Neutrophil (primary cell): Measurements from ENCODE around the gene PPP2R2C.

Experiments
- H3K27ac ChIP-seq: fragments of 200-600 bp; sonication (generic); 2 replicates; pipeline ENCODE4 v1.5.1; 2016; ENCODE audit warnings: mild to moderate bottlenecking, moderate library complexity
- H3K27me3 ChIP-seq: fragments of 200-600 bp; sonication (generic); 2 replicates; pipeline ENCODE4 v1.6.0; 2016; ENCODE audit warnings: mild to moderate bottlenecking
- H3K36me3 ChIP-seq: fragments of 200-600 bp; sonication (generic); 2 replicates; pipeline ENCODE4 v1.5.1; 2017
- H3K4me1 ChIP-seq, 2 experiments: fragments of 200-600 bp in 1 of 2; sonication (generic) in 1 of 2; 1 replicate in 1 of 2; 2 replicates in 1 of 2; pipeline versions ENCODE4 v1.5.1 to v1.6.1; 2013 to 2016; ENCODE audit warnings: low read depth in 1 of 2, low read length in 1 of 2, mild to moderate bottlenecking in 1 of 2, moderate library complexity in 1 of 2; ENCODE audit not compliant: control insufficient read depth in 1 of 2, insufficient read depth in 1 of 2
- H3K4me3 ChIP-seq, 2 experiments: fragments of 200-600 bp in 1 of 2; sonication (generic) in 1 of 2; 1 replicate in 1 of 2; 2 replicates in 1 of 2; pipeline ENCODE4 v1.5.1; 2013 to 2016; ENCODE audit warnings: low read depth in 1 of 2, low read length in 1 of 2, mild to moderate bottlenecking in 1 of 2, moderate library complexity in 1 of 2
- H3K9me3 ChIP-seq: fragments of 200-600 bp; sonication (generic); 2 replicates; pipeline ENCODE4 v1.5.1; 2016
- CTCF ChIP-seq: fragments of 200-600 bp; sonication (generic); IDR thresholded peaks from 2 replicates; pipeline ENCODE4 v1.5.1; 2016; ENCODE audit warnings: antibody characterized with exemption

PPP2R2C gene

GRCh38 chr4:6467600-6467999, 4.8 kb downstream of the PPP2R2C start:
- H3K9me3 ChIP-seq, result no peaks in the 10 kb centered on the region
- H3K4me1 ChIP-seq, result no peaks in the 10 kb centered on the region
- no peak overlapping the region for H3K27ac ChIP-seq
- TF ChIP-seq CTCF, result no peak
- H3K4me3 ChIP-seq, result no peak overlapping the region
- no peaks in the 10 kb centered on the region for H3K36me3 ChIP-seq
- peaks cover 67% of the 10 kb centered on the region for H3K27me3 ChIP-seq

GRCh38 chr4:6466756-6467381, 5.5 kb downstream of the PPP2R2C start:
- no peaks in the 10 kb centered on the region for H3K9me3 ChIP-seq
- no peak overlapping the region for H3K4me3 ChIP-seq
- H3K27ac ChIP-seq, result no peak overlapping the region
- TF ChIP-seq CTCF, result no peak
- no peaks in the 10 kb centered on the region for H3K4me1 ChIP-seq
- no peaks in the 10 kb centered on the region for H3K36me3 ChIP-seq
- H3K27me3 ChIP-seq, result peaks cover 64% of the 10 kb centered on the region

- H3K36me3 ChIP-seq, result no peaks in the 10 kb centered on the region
- H3K9me3 ChIP-seq, result no peaks in the 10 kb centered on the region
- no peak for TF ChIP-seq CTCF
- no peak overlapping the region for H3K4me3 ChIP-seq
- H3K4me1 ChIP-seq, result no peaks in the 10 kb centered on the region
- peaks cover 60% of the 10 kb centered on the region for H3K27me3 ChIP-seq
- H3K27ac ChIP-seq, result no peak overlapping the region
Measured at GRCh38 chr4:6465955-6466354, 6.5 kb downstream of the PPP2R2C start.

GRCh38 chr4:6464842-6465588, 7.4 kb downstream of the PPP2R2C start:
- Histone ChIP-seq H3K27ac (no peak overlapping the region), H3K4me3 (no peak overlapping the region), H3K9me3 (no peaks in the 10 kb centered on the region), H3K27me3 (peaks cover 59% of the 10 kb centered on the region), H3K36me3 (no peaks in the 10 kb centered on the region), H3K4me1 (no peaks in the 10 kb centered on the region)
- TF ChIP-seq CTCF, result no peak

GRCh38 chr4:6463311-6464289, 8.8 kb downstream of the PPP2R2C start:
- no peak for TF ChIP-seq CTCF
- peaks cover 58% of the 10 kb centered on the region for H3K27me3 ChIP-seq

More at GRCh38 chr4:6463311-6464289, 8.8 kb downstream of the PPP2R2C start:
- H3K27ac ChIP-seq, result no peak overlapping the region
- H3K9me3 ChIP-seq, result no peaks in the 10 kb centered on the region
- H3K4me3 ChIP-seq, result no peak overlapping the region
- H3K36me3 ChIP-seq, result no peaks in the 10 kb centered on the region
- no peaks in the 10 kb centered on the region for H3K4me1 ChIP-seq
